ENCODE results near the gene PRPF6. TPM values are rescaled to one million over a fixed set of nuclear protein-coding genes. Genes with fewer than 3 reads are reported as not detected.

The PRPF6 gene
- polyA plus RNA-seq, 2 of the 4 experiments (the other 2 are of a cell fraction), result 42.8 to 47.2 TPM

GRCh38 chr20:63932606-63933160, 48.2 kb upstream of the PRPF6 start:
- CTCF ChIA-PET, result interaction anchor here (1.2 to 1.9 kb wide), 3 partner anchors 21 to 395 kb away, joined by 3 to 4 read pairs (median 4); partner anchors contain the start of gene TPD52L2
- TF ChIP-seq KDM5A (IDR thresholded peaks at IDR 0.05), result no peak
- TF ChIP-seq MYC (IDR thresholded peaks at IDR 0.05; ENCODE audit: borderline replicate concordance, low read length), result no peak
- no peak for TF ChIP-seq FOXS1 (CRISPR knock-in tag; IDR thresholded peaks at IDR 0.05)
- TF ChIP-seq SREBF2 (IDR thresholded peaks at IDR 0.05), result no peak
- no peak for TF ChIP-seq KDM1A (IDR thresholded peaks at IDR 0.05; ENCODE audit: low read depth)
- no peak for TF ChIP-seq EHMT2 (IDR thresholded peaks at IDR 0.05; ENCODE audit: low read depth)
- TF ChIP-seq RAD21 (conservative IDR thresholded peaks at IDR 0.05 in 1 of 2, IDR thresholded peaks at IDR 0.05 in 1 of 2), result no peak
- TF ChIP-seq FOSL2 (IDR thresholded peaks at IDR 0.05), result no peak
- TF ChIP-seq FOSL2 (CRISPR knock-in tag; IDR thresholded peaks at IDR 0.05), result no peak
- TF ChIP-seq JUN (IDR thresholded peaks at IDR 0.05), result no peak
- TF ChIP-seq CTCF (IDR thresholded peaks at IDR 0.05), result no peak
- no peak for TF ChIP-seq RCOR1 (IDR thresholded peaks at IDR 0.05; ENCODE audit: low read depth, low read length)
- Histone ChIP-seq H3K9me3 (no peaks in the 10 kb centered on the region), H3K4me2 (no peak overlapping the region), H3K4me1 (no peaks in the 10 kb centered on the region), H3K4me3 (no peak overlapping the region), H3K27ac (no peak overlapping the region)
- WGBS (ENCODE audit: missing lambda C conversion rate), result 94% methylated on average over 12 of the region's 17 CpGs
- no peak for ATAC-seq
- no peak for FAIRE-seq
- POLR2A ChIA-PET, result no interaction called here
- no peak for DNase-seq (ENCODE audit: low read depth in 1 of 2, low spot score in 1 of 2)

- H3K4me2 ChIP-seq, result no peak overlapping the region
- CTCF ChIA-PET, result interaction anchor here (0.9 to 1.9 kb wide), 5 partner anchors 19 to 396 kb away, joined by 3 to 6 read pairs (median 4); partner anchors contain the start of gene TPD52L2
- POLR2A ChIA-PET, result no interaction called here
- H3K4me1 ChIP-seq, result no peaks in the 10 kb centered on the region
- FAIRE-seq (no peak), DNase-seq (ENCODE audit: low read depth in 1 of 2, low spot score in 1 of 2) (no peak), ATAC-seq (no peak)
- H3K27ac ChIP-seq, result no peak overlapping the region
- 85% methylated on average over 5 of the region's 5 CpGs for WGBS (ENCODE audit: missing lambda C conversion rate)
- TF ChIP-seq ZNF302 (CRISPR knock-in tag; IDR thresholded peaks at IDR 0.05) (no peak), FOSB (CRISPR knock-in tag; IDR thresholded peaks at IDR 0.05) (no peak), BHLHE40 (IDR thresholded peaks at IDR 0.05; ENCODE audit: low read depth, low read length) (no peak), CHD2 (IDR thresholded peaks at IDR 0.05; ENCODE audit: low read length, partially characterized antibody) (no peak), MAFK (IDR thresholded peaks at IDR 0.05; ENCODE audit: partially characterized antibody) (no peak), KDM5A (IDR thresholded peaks at IDR 0.05) (no peak), MYC (IDR thresholded peaks at IDR 0.05; ENCODE audit: borderline replicate concordance, low read length) (no peak), EHF (CRISPR knock-in tag; IDR thresholded peaks at IDR 0.05) (no peak), ZFP36 (IDR thresholded peaks at IDR 0.05; ENCODE audit: borderline replicate concordance, partially characterized antibody) (no peak), ZSCAN20 (CRISPR knock-in tag; IDR thresholded peaks at IDR 0.05) (no peak), JUN (IDR thresholded peaks at IDR 0.05) (no peak)
- TF ChIP-seq, protein P1, sequence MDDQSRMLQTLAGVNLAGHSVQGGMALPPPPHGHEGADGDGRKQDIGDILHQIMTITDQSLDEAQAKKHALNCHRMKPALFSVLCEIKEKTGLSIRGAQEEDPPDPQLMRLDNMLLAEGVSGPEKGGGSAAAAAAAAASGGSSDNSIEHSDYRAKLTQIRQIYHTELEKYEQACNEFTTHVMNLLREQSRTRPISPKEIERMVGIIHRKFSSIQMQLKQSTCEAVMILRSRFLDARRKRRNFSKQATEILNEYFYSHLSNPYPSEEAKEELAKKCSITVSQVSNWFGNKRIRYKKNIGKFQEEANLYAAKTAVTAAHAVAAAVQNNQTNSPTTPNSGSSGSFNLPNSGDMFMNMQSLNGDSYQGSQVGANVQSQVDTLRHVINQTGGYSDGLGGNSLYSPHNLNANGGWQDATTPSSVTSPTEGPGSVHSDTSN (IDR thresholded peaks at IDR 0.05), result no peak
- TF ChIP-seq, protein P2, sequence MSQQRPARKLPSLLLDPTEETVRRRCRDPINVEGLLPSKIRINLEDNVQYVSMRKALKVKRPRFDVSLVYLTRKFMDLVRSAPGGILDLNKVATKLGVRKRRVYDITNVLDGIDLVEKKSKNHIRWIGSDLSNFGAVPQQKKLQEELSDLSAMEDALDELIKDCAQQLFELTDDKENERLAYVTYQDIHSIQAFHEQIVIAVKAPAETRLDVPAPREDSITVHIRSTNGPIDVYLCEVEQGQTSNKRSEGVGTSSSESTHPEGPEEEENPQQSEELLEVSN (IDR thresholded peaks at IDR 0.05; ENCODE audit: borderline replicate concordance, low read depth), result no peak
- TF ChIP-seq, protein P3, sequence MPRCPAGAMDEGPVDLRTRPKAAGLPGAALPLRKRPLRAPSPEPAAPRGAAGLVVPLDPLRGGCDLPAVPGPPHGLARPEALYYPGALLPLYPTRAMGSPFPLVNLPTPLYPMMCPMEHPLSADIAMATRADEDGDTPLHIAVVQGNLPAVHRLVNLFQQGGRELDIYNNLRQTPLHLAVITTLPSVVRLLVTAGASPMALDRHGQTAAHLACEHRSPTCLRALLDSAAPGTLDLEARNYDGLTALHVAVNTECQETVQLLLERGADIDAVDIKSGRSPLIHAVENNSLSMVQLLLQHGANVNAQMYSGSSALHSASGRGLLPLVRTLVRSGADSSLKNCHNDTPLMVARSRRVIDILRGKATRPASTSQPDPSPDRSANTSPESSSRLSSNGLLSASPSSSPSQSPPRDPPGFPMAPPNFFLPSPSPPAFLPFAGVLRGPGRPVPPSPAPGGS (IDR thresholded peaks at IDR 0.05), result no peak
- no peak overlapping the region for H3K4me3 ChIP-seq
- H3K9me3 ChIP-seq, result no peaks in the 10 kb centered on the region
Measured at GRCh38 chr20:63933646-63934045, 47.3 kb upstream of the PRPF6 start.
